Neural cell (in vitro differentiated cells): Measurements from ENCODE around the gene GFPT2.

Source experiments
- EP300 ChIP-seq: fragments of 450-650 bp; conservative IDR thresholded peaks from 2 replicates; pipeline ENCODE4 v1.6.1; 2014; ENCODE audit warnings: antibody characterized with exemption, mild to moderate bottlenecking, moderate library complexity; ENCODE audit not compliant: poor library complexity, severe bottlenecking
- EZH2 ChIP-seq: fragments of 200-600, 300-800 bp; shearing (Covaris generic), sonication (generic); IDR thresholded peaks from 2 replicates; pipeline ENCODE4 v1.6.1; 2014; ENCODE audit warnings: antibody characterized with exemption, low read length, borderline replicate concordance, mild to moderate bottlenecking; ENCODE audit not compliant: insufficient read depth, poor library complexity, severe bottlenecking
- POLR2AphosphoS5 ChIP-seq: IDR thresholded peaks from 2 replicates; pipeline ENCODE4 v1.6.1; 2012
- TF ChIP-seq, protein P1 (sequence below): fragments of 450-650 bp; IDR thresholded peaks from 2 replicates; pipeline ENCODE4 v1.5.1; 2014; ENCODE audit warnings: antibody characterized with exemption, mild to moderate bottlenecking, moderate library complexity; ENCODE audit not compliant: poor library complexity, severe bottlenecking
- TF ChIP-seq, protein P2 (sequence below): IDR thresholded peaks from 2 replicates; pipeline ENCODE4 v1.6.1; 2012; ENCODE audit warnings: borderline replicate concordance

DNA sequence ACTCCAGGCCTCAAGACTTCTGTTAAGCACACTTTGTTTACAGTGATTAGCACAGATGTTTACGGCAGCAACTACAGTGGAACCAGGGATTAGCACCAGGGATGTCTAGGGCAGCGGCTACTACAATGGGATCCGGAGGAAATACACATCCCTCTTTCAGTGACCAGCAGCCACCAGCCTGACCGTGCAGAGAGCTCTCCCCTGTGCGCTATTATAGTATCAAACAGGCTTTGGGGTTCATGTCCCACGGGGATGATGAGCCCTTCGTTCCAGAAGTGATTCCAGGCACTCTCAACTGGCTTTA is 21.5 kb downstream of the GFPT2 start:
- TF ChIP-seq, protein P1, sequence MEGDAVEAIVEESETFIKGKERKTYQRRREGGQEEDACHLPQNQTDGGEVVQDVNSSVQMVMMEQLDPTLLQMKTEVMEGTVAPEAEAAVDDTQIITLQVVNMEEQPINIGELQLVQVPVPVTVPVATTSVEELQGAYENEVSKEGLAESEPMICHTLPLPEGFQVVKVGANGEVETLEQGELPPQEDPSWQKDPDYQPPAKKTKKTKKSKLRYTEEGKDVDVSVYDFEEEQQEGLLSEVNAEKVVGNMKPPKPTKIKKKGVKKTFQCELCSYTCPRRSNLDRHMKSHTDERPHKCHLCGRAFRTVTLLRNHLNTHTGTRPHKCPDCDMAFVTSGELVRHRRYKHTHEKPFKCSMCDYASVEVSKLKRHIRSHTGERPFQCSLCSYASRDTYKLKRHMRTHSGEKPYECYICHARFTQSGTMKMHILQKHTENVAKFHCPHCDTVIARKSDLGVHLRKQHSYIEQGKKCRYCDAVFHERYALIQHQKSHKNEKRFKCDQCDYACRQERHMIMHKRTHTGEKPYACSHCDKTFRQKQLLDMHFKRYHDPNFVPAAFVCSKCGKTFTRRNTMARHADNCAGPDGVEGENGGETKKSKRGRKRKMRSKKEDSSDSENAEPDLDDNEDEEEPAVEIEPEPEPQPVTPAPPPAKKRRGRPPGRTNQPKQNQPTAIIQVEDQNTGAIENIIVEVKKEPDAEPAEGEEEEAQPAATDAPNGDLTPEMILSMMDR: no peak
- TF ChIP-seq EP300: no peak
- TF ChIP-seq EZH2: no peak
- TF ChIP-seq, protein P2, sequence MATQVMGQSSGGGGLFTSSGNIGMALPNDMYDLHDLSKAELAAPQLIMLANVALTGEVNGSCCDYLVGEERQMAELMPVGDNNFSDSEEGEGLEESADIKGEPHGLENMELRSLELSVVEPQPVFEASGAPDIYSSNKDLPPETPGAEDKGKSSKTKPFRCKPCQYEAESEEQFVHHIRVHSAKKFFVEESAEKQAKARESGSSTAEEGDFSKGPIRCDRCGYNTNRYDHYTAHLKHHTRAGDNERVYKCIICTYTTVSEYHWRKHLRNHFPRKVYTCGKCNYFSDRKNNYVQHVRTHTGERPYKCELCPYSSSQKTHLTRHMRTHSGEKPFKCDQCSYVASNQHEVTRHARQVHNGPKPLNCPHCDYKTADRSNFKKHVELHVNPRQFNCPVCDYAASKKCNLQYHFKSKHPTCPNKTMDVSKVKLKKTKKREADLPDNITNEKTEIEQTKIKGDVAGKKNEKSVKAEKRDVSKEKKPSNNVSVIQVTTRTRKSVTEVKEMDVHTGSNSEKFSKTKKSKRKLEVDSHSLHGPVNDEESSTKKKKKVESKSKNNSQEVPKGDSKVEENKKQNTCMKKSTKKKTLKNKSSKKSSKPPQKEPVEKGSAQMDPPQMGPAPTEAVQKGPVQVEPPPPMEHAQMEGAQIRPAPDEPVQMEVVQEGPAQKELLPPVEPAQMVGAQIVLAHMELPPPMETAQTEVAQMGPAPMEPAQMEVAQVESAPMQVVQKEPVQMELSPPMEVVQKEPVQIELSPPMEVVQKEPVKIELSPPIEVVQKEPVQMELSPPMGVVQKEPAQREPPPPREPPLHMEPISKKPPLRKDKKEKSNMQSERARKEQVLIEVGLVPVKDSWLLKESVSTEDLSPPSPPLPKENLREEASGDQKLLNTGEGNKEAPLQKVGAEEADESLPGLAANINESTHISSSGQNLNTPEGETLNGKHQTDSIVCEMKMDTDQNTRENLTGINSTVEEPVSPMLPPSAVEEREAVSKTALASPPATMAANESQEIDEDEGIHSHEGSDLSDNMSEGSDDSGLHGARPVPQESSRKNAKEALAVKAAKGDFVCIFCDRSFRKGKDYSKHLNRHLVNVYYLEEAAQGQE: no peak
- no peak for TF ChIP-seq POLR2AphosphoS5
